Regular cardiac myocyte (primary cell): Measurements from ENCODE around the gene SPI1. TPM values are rescaled to one million over a fixed set of nuclear protein-coding genes. Genes with fewer than 3 reads are reported as not detected.

Experiments
- total RNA-seq: library from RNA; depleted of rRNA; stranded (reverse); fragments of >200 nt; gene quantifications from 2 replicates; pipeline ENCODE4 v1.2.3, GENCODE V29; 2014

SPI1 gene
- total RNA-seq, result not detected in 2 replicates

DNA sequence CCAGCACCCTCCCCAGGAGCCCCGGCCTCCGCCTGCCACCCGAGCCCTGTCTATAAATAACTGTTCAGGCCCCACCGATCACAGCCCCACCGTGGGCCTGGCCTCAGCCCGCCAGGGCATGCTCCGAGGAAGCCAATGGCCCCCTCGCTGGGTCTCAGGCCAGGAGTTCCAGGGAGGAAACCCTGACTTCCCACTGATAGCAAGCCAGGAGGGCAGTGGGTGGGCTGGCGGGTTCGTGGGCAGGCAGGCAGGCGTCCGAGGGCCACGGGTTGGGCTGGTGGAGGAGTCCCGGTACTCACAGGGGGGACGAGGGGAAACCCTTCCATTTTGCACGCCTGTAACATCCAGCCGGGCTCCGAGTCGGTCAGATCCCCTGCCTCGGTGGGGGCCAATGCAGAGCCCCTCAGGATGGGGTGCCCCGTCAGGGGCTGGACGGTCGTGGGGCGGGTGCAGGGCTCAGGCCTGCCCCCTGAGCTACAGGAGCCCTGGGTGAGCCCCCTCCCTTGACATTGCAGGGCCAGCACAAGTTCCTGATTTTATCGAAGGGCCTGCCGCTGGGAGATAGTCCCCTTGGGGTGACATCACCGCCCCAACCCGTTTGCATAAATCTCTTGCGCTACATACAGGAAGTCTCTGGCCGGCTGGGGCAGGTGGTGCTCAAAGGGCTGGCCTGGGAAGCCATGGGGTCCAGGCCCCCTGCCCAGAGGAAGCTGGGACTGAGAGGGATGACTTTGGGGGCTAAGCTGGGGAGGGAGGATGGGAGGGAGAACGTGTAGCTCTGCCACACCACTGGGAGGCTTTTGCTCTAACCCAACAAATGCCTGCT is at the start of gene SPI1:
SPI1 (minus strand) TSS at position 538 of the 826 bp plus-strand sequence; CDS start at position 344, 194 bp downstream.

GRCh38 chr11:47426062-47426956 is 48.0 kb upstream of the SPI1 start, which contains the start of gene PSMC3:
Gene PSMC3, minus strand, starts transcription at chr11:47426439. Its CDS starts 160 bp downstream, at chr11:47426279.

GRCh38 chr11:47407746-47408590 is 29.6 kb upstream of the SPI1 start, which contains the start of gene SLC39A13:
Gene SLC39A13, plus strand, starts transcription at chr11:47408590. Its CDS starts 1,505 bp downstream, at chr11:47410095.

DNA sequence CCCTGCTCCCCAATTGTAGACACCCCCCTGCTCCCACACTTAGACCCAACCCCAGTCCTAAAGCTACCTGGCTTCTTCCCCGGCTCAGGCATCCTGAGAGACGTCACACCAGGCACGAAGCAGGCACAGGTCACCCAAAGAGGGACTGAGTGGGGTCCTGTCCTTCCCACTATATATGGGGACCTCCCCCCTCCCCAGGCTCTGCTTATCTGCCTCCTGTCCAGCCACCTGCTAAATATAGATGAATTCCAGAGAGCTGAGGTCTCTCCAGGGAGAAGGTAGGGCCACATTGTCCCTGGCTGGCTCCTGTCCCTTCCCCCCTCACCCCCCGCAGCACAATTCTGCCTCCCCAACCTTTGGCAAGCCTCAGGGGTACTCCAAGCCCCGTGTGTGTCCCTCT is 25.8 kb downstream of the SPI1 start, which contains the start of gene MYBPC3:
MYBPC3 (minus strand) TSS at position 147 of the 400 bp plus-strand sequence; CDS start at position 92, 55 bp downstream.

Other genes starting within 250 kb of the SPI1 start
- 114 TPM in 2 replicates for gene ARFGAP2, start 201.7 kb downstream of the SPI1 start, total RNA-seq
- gene PACSIN3, start 192.1 kb downstream of the SPI1 start, total RNA-seq, result 23.6 and 37.8 TPM in 2 replicates
- gene DDB2, start 163.6 kb downstream of the SPI1 start, total RNA-seq, result 28.2 and 43.7 TPM in 2 replicates
- 24.2 and 25.3 TPM in 2 replicates for gene ACP2, start 129.7 kb downstream of the SPI1 start, total RNA-seq
- gene NR1H3, start 120.6 kb downstream of the SPI1 start, total RNA-seq, result 13.2 and 19.6 TPM in 2 replicates
- gene MADD, start 108.4 kb downstream of the SPI1 start, total RNA-seq, result 10.1 and 15.7 TPM in 2 replicates
- not detected in 2 replicates for gene MYBPC3, start 25.8 kb downstream of the SPI1 start, total RNA-seq
- 65.6 and 84.8 TPM in 2 replicates for gene SLC39A13, start 30.0 kb upstream of the SPI1 start, total RNA-seq
- gene PSMC3, start 47.9 kb upstream of the SPI1 start, total RNA-seq, result 98.1 and 287 TPM in 2 replicates
- under 0.01 and 0.19 TPM in 2 replicates for gene RAPSN, start 70.6 kb upstream of the SPI1 start, total RNA-seq
- 47.6 and 107 TPM in 2 replicates for gene CELF1, start 174.6 kb upstream of the SPI1 start, total RNA-seq
- gene PTPMT1, start 187.1 kb upstream of the SPI1 start, total RNA-seq, result 78.8 and 90.8 TPM in 2 replicates
- gene KBTBD4, start 200.4 kb upstream of the SPI1 start, total RNA-seq, result 23.7 and 24.2 TPM in 2 replicates
- 54.1 and 112 TPM in 2 replicates for gene NDUFS3, start 200.5 kb upstream of the SPI1 start, total RNA-seq
- not detected in 2 replicates for gene FAM180B, start 208.1 kb upstream of the SPI1 start, total RNA-seq
- under 0.01 TPM in 1 of 2 replicates, not detected in the other for gene C1QTNF4, start 215.9 kb upstream of the SPI1 start, total RNA-seq